ENCODE data around the gene NDOR1.

- TF ChIP-seq, protein P1, sequence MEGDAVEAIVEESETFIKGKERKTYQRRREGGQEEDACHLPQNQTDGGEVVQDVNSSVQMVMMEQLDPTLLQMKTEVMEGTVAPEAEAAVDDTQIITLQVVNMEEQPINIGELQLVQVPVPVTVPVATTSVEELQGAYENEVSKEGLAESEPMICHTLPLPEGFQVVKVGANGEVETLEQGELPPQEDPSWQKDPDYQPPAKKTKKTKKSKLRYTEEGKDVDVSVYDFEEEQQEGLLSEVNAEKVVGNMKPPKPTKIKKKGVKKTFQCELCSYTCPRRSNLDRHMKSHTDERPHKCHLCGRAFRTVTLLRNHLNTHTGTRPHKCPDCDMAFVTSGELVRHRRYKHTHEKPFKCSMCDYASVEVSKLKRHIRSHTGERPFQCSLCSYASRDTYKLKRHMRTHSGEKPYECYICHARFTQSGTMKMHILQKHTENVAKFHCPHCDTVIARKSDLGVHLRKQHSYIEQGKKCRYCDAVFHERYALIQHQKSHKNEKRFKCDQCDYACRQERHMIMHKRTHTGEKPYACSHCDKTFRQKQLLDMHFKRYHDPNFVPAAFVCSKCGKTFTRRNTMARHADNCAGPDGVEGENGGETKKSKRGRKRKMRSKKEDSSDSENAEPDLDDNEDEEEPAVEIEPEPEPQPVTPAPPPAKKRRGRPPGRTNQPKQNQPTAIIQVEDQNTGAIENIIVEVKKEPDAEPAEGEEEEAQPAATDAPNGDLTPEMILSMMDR (IDR thresholded peaks at IDR 0.05), result no peak
- no peak for TF ChIP-seq POLR2A (IDR thresholded peaks at IDR 0.05)
Observed at GRCh38 chr9:137186385-137186784, 19.1 kb upstream of the NDOR1 start.
